K562 (cell line): ENCODE data around the gene ERCC3. TPM values are rescaled to one million over a fixed set of nuclear protein-coding genes. Genes with fewer than 3 reads are reported as not detected.
A peak's percentile ranks its signal among the peaks of the same experiment; 100 is the strongest.

Experiments used
- CHD4 ChIP-seq: fragments of 200-600 bp; sonication (generic); IDR thresholded peaks from 3 replicates; pipeline ENCODE4 v1.6.1; 2012; ENCODE audit warnings: low read depth, mild to moderate bottlenecking, mixed read lengths, low read length, inconsistent platforms; ENCODE audit not compliant: insufficient read depth, insufficient replicate concordance, poor library complexity, severe bottlenecking
- CREB1 ChIP-seq, 2 experiments: sonication (generic) in 1 of 2; formaldehyde crosslinking in 1 of 2; IDR thresholded peaks; 2 replicates each; pipeline versions ENCODE4 v1.6.1 to v1.8.0; 2012 to 2022; ENCODE audit warnings: inconsistent platforms in 1 of 2, mild to moderate bottlenecking in 1 of 2, missing genetic modification reagents in 1 of 2, moderate library complexity in 1 of 2
- MBD2 ChIP-seq: sonication (generic); IDR thresholded peaks from 2 replicates; pipeline ENCODE4 v1.6.1; 2016; ENCODE audit warnings: low read depth, borderline replicate concordance
- MYC ChIP-seq, 2 experiments: fragments of 250-450 bp in 1 of 2; sonication (Bioruptor Pico) in 1 of 2; IDR thresholded peaks; 2 replicates each; pipeline versions ENCODE4 v1.5.1 to v1.6.1; 2012 to 2021; ENCODE audit warnings: low read depth in 2 of 2, borderline replicate concordance in 1 of 2, improper control_type of control experiment in 1 of 2, low read length in 1 of 2, mild to moderate bottlenecking in 1 of 2, moderate library complexity in 1 of 2
- NEUROD1 ChIP-seq: fragments of 150-350 bp; IDR thresholded peaks from 2 replicates; pipeline ENCODE4 v1.6.1; 2014; ENCODE audit warnings: borderline replicate concordance, low read length, low read depth; ENCODE audit not compliant: partially characterized antibody
- SIX5 ChIP-seq, 2 experiments: IDR thresholded peaks; 2 replicates each; pipeline ENCODE4 v1.6.1; 2011; ENCODE audit warnings: low read length in 2 of 2, borderline replicate concordance in 1 of 2, low read depth in 1 of 2, mild to moderate bottlenecking in 1 of 2, moderate library complexity in 1 of 2; ENCODE audit not compliant: insufficient read depth in 1 of 2
- SMAD1 ChIP-seq: fragments of 150-350 bp; IDR thresholded peaks from 2 replicates; pipeline ENCODE4 v1.6.1; 2014; ENCODE audit warnings: low read length, low read depth; ENCODE audit not compliant: partially characterized antibody
- TAF15 ChIP-seq: fragments of 200-400 bp; formaldehyde crosslinking; IDR thresholded peaks from 2 replicates; pipeline ENCODE4 v1.6.1; 2017; ENCODE audit warnings: mild to moderate bottlenecking, low read depth, low read length, moderate library complexity
- VEZF1 ChIP-seq: fragments of 200-800 bp; sonication (Bioruptor generic); IDR thresholded peaks from 2 replicates; pipeline ENCODE4 v1.6.1; 2017; ENCODE audit warnings: missing genetic modification characterization, missing compliant biosample characterization
- XRCC4 ChIP-seq: IDR thresholded peaks from one replicate; pipeline ENCODE4 v1.6.1; 2011; ENCODE audit not compliant: insufficient read depth, insufficient read length; ENCODE audit errors: extremely low read depth
- ZNF212 ChIP-seq: fragments of 450-650 bp; formaldehyde crosslinking; IDR thresholded peaks from 2 replicates; pipeline ENCODE4 v1.4.0; 2020; ENCODE audit warnings: mild to moderate bottlenecking
- ZNF655 ChIP-seq: fragments of 250-450 bp; sonication (Bioruptor Pico); IDR thresholded peaks from 2 replicates; pipeline ENCODE4 v1.5.0; 2021
- polyA plus RNA-seq, 8 experiments: library from polyadenylated mRNA; depleted of rRNA in 4 of 8; stranded (reverse) in 5 of 8; unstranded in 3 of 8; fragments of >200 nt; fragmentation: Nextera tagmentation in 2 of 8; fragmentation: Illumina TruSeq in 1 of 8; extraction: Ambion mirVana in 2 of 8; extraction: Trizol in 1 of 8; gene quantifications; 2 replicates each; pipeline versions ENCODE4 v1.2.1 to v1.2.3, GENCODE V29; 2011 to 2014; ENCODE audit warnings: inconsistent platforms in 1 of 8, missing spikeins in 1 of 8
- total RNA-seq, 7 experiments: library from RNA; depleted of rRNA in 6 of 7; stranded (reverse); fragments of >200 nt in 6 of 7; fragmentation: Illumina TruSeq in 2 of 7; extraction: Trizol in 2 of 7; gene quantifications; 2 replicates each; pipeline versions ENCODE4 v1.2.1 to v1.2.3, GENCODE V29; 2011 to 2021; ENCODE audit warnings: low replicate concordance in 1 of 7
- TF ChIP-seq, protein P1 (sequence below): fragments of 450-650 bp; IDR thresholded peaks from 2 replicates; pipeline ENCODE4 v1.6.1; 2018; ENCODE audit not compliant: partially characterized antibody
- TF ChIP-seq, protein P2 (sequence below), 2 experiments: IDR thresholded peaks in 1 of 2; conservative IDR thresholded peaks in 1 of 2; 2 replicates each; pipeline ENCODE4 v1.6.1; 2016; ENCODE audit warnings: low read depth in 2 of 2, mild to moderate bottlenecking in 1 of 2, missing compliant biosample characterization in 1 of 2, missing genetic modification characterization in 1 of 2, moderate library complexity in 1 of 2

The ERCC3 gene
- total and polyA plus RNA-seq, 9 of the 15 experiments (the other 6 are each of a cell fraction or from before 2014, with no cell fraction given), result 17.9 to 61.5 (median 43.1) TPM

GRCh38 chr2:127293748-127294562 lies at the start of gene ERCC3 (continued):
- TF ChIP-seq, protein P1, sequence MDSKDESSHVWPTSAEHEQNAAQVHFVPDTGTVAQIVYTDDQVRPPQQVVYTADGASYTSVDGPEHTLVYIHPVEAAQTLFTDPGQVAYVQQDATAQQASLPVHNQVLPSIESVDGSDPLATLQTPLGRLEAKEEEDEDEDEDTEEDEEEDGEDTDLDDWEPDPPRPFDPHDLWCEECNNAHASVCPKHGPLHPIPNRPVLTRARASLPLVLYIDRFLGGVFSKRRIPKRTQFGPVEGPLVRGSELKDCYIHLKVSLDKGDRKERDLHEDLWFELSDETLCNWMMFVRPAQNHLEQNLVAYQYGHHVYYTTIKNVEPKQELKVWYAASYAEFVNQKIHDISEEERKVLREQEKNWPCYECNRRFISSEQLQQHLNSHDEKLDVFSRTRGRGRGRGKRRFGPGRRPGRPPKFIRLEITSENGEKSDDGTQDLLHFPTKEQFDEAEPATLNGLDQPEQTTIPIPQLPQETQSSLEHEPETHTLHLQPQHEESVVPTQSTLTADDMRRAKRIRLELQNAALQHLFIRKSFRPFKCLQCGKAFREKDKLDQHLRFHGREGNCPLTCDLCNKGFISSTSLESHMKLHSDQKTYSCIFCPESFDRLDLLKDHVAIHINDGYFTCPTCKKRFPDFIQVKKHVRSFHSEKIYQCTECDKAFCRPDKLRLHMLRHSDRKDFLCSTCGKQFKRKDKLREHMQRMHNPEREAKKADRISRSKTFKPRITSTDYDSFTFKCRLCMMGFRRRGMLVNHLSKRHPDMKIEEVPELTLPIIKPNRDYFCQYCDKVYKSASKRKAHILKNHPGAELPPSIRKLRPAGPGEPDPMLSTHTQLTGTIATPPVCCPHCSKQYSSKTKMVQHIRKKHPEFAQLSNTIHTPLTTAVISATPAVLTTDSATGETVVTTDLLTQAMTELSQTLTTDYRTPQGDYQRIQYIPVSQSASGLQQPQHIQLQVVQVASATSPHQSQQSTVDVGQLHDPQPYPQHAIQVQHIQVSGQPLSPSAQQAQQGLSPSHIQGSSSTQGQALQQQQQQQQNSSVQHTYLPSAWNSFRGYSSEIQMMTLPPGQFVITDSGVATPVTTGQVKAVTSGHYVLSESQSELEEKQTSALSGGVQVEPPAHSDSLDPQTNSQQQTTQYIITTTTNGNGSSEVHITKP, result peak; percentile 84
- peak; percentile 62; the same call in 1 of the 2 replicates for TF ChIP-seq MYC (IDR thresholded peaks at IDR 0.05; ENCODE audit: low read depth, low read length)
- TF ChIP-seq MYC (CRISPR knock-in tag; IDR thresholded peaks at IDR 0.05; ENCODE audit: borderline replicate concordance, low read depth), result no peak
- no peak for TF ChIP-seq TAF15
- TF ChIP-seq MBD2, result peak; percentile 70; the same call in 1 of the 2 replicates
- TF ChIP-seq SMAD1, result no peak
- TF ChIP-seq XRCC4, result no peak
- TF ChIP-seq CREB1 (IDR thresholded peaks at IDR 0.05), result peak; percentile 37; the same call in 1 of the 2 replicates
- no peak; the same call in 1 of the 2 replicates for TF ChIP-seq CREB1 (CRISPR knock-in tag; IDR thresholded peaks at IDR 0.05)
- no peak for TF ChIP-seq SIX5 (IDR thresholded peaks at IDR 0.05; ENCODE audit: borderline replicate concordance in 1 of 2, insufficient read depth in 1 of 2, low read depth in 1 of 2, low read length in 2 of 2)
- TF ChIP-seq VEZF1, result peak; percentile 28; the same call in 1 of the 2 replicates
- TF ChIP-seq, protein P2, sequence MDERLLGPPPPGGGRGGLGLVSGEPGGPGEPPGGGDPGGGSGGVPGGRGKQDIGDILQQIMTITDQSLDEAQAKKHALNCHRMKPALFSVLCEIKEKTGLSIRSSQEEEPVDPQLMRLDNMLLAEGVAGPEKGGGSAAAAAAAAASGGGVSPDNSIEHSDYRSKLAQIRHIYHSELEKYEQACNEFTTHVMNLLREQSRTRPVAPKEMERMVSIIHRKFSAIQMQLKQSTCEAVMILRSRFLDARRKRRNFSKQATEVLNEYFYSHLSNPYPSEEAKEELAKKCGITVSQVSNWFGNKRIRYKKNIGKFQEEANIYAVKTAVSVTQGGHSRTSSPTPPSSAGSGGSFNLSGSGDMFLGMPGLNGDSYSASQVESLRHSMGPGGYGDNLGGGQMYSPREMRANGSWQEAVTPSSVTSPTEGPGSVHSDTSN (CRISPR knock-in tag; IDR thresholded peaks at IDR 0.05; ENCODE audit: low read depth), result no peak
- TF ChIP-seq, protein P2 (tag; conservative IDR thresholded peaks at IDR 0.05; ENCODE audit: low read depth), result no peak
- no peak for TF ChIP-seq ZNF655
- peak; percentile 29 for TF ChIP-seq NEUROD1
- no peak for TF ChIP-seq CHD4
- no peak for TF ChIP-seq ZNF212
